ENCODE measurements around the gene XCL1. TPM values are rescaled to one million over a fixed set of nuclear protein-coding genes. Genes with fewer than 3 reads are reported as not detected.

The XCL1 gene
- total and polyA plus RNA-seq, 2 donors (not counting 1 experiment from before 2014, with no cell fraction given), result not detected

GRCh38 chr1:168623003-168623828 lies 46.8 kb downstream of the XCL1 start:
- Histone ChIP-seq H3K4me1 (ENCODE audit: control insufficient read depth, extremely low read depth, insufficient read depth, low read length) (no peaks in the 10 kb centered on the region), H3K4me2 (ENCODE audit: extremely low read depth, insufficient read depth, low read length) (no peak overlapping the region), H3K9ac (ENCODE audit: insufficient read depth, low read length) (no peak overlapping the region), H3K79me2 (ENCODE audit: control insufficient read depth, insufficient read depth, low read length) (no peaks in the 10 kb centered on the region), H3K4me3 (replicated peaks in 1 of 4; ENCODE audit: control extremely low read depth in 1 of 4, insufficient read depth in 1 of 4, low read depth in 3 of 4, low read length in 4 of 4) (no peak overlapping the region), H2AFZ (ENCODE audit: low read length) (no peak overlapping the region), H3K27me3 (ENCODE audit: control insufficient read depth, insufficient read depth, low read length) (no peaks in the 10 kb centered on the region), H3K27ac (ENCODE audit: insufficient read depth, low read length) (no peak overlapping the region), H3K36me3 (ENCODE audit: control insufficient read depth, insufficient read depth, low read length) (no peaks in the 10 kb centered on the region), H3K9me3 (ENCODE audit: control insufficient read depth, insufficient read depth, low read depth, low read length) (no peaks in the 10 kb centered on the region), H4K20me1 (ENCODE audit: control insufficient read depth, extremely low read depth, insufficient read depth, low read length) (no peaks in the 10 kb centered on the region)
- TF ChIP-seq, protein P1, sequence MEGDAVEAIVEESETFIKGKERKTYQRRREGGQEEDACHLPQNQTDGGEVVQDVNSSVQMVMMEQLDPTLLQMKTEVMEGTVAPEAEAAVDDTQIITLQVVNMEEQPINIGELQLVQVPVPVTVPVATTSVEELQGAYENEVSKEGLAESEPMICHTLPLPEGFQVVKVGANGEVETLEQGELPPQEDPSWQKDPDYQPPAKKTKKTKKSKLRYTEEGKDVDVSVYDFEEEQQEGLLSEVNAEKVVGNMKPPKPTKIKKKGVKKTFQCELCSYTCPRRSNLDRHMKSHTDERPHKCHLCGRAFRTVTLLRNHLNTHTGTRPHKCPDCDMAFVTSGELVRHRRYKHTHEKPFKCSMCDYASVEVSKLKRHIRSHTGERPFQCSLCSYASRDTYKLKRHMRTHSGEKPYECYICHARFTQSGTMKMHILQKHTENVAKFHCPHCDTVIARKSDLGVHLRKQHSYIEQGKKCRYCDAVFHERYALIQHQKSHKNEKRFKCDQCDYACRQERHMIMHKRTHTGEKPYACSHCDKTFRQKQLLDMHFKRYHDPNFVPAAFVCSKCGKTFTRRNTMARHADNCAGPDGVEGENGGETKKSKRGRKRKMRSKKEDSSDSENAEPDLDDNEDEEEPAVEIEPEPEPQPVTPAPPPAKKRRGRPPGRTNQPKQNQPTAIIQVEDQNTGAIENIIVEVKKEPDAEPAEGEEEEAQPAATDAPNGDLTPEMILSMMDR (conservative IDR thresholded peaks at IDR 0.05 in 1 of 2, IDR thresholded peaks at IDR 0.05 in 1 of 2; ENCODE audit: low read depth in 1 of 2, low read length in 2 of 2), result no peak
- TF ChIP-seq EZH2 (IDR thresholded peaks at IDR 0.05; ENCODE audit: low read length, missing control alignments), result no peak
- DNase-seq (ENCODE audit: low read depth in 2 of 2), result peak; percentile 63 to 97

GRCh38 chr1:168623831-168624230 lies 47.4 kb downstream of the XCL1 start:
- Histone ChIP-seq H3K4me3 (replicated peaks in 1 of 4; ENCODE audit: control extremely low read depth in 1 of 4, insufficient read depth in 1 of 4, low read depth in 3 of 4, low read length in 4 of 4) (no peak overlapping the region), H3K79me2 (ENCODE audit: control insufficient read depth, insufficient read depth, low read length) (no peaks in the 10 kb centered on the region), H3K36me3 (ENCODE audit: control insufficient read depth, insufficient read depth, low read length) (no peaks in the 10 kb centered on the region), H3K27ac (ENCODE audit: insufficient read depth, low read length) (no peak overlapping the region), H4K20me1 (ENCODE audit: control insufficient read depth, extremely low read depth, insufficient read depth, low read length) (no peaks in the 10 kb centered on the region), H3K27me3 (ENCODE audit: control insufficient read depth, insufficient read depth, low read length) (no peaks in the 10 kb centered on the region), H3K4me1 (ENCODE audit: control insufficient read depth, extremely low read depth, insufficient read depth, low read length) (no peaks in the 10 kb centered on the region), H3K4me2 (ENCODE audit: extremely low read depth, insufficient read depth, low read length) (no peak overlapping the region), H2AFZ (ENCODE audit: low read length) (no peak overlapping the region), H3K9ac (ENCODE audit: insufficient read depth, low read length) (no peak overlapping the region), H3K9me3 (ENCODE audit: control insufficient read depth, insufficient read depth, low read depth, low read length) (no peaks in the 10 kb centered on the region)
- DNase-seq (ENCODE audit: low read depth in 2 of 2), result no peak
- no peak for TF ChIP-seq EZH2 (IDR thresholded peaks at IDR 0.05; ENCODE audit: low read length, missing control alignments)
- TF ChIP-seq, protein P1 (conservative IDR thresholded peaks at IDR 0.05 in 1 of 2, IDR thresholded peaks at IDR 0.05 in 1 of 2; ENCODE audit: low read depth in 1 of 2, low read length in 2 of 2), result no peak

- Histone ChIP-seq H3K4me2 (ENCODE audit: extremely low read depth, insufficient read depth, low read length) (no peak overlapping the region), H3K36me3 (ENCODE audit: control insufficient read depth, insufficient read depth, low read length) (no peaks in the 10 kb centered on the region), H2AFZ (ENCODE audit: low read length) (no peak overlapping the region), H3K9me3 (ENCODE audit: control insufficient read depth, insufficient read depth, low read depth, low read length) (no peaks in the 10 kb centered on the region), H4K20me1 (ENCODE audit: control insufficient read depth, extremely low read depth, insufficient read depth, low read length) (no peaks in the 10 kb centered on the region), H3K9ac (ENCODE audit: insufficient read depth, low read length) (no peak overlapping the region), H3K4me3 (replicated peaks in 1 of 4; ENCODE audit: control extremely low read depth in 1 of 4, insufficient read depth in 1 of 4, low read depth in 3 of 4, low read length in 4 of 4) (no peak overlapping the region), H3K27ac (ENCODE audit: insufficient read depth, low read length) (no peak overlapping the region), H3K4me1 (ENCODE audit: control insufficient read depth, extremely low read depth, insufficient read depth, low read length) (no peaks in the 10 kb centered on the region), H3K27me3 (ENCODE audit: control insufficient read depth, insufficient read depth, low read length) (no peaks in the 10 kb centered on the region), H3K79me2 (ENCODE audit: control insufficient read depth, insufficient read depth, low read length) (no peaks in the 10 kb centered on the region)
- TF ChIP-seq, protein P1 (conservative IDR thresholded peaks at IDR 0.05 in 1 of 2, IDR thresholded peaks at IDR 0.05 in 1 of 2; ENCODE audit: low read depth in 1 of 2, low read length in 2 of 2), result no peak
- TF ChIP-seq EZH2 (IDR thresholded peaks at IDR 0.05; ENCODE audit: low read length, missing control alignments), result no peak
- no peak for DNase-seq (ENCODE audit: low read depth in 2 of 2)
Measured at GRCh38 chr1:168626326-168626725, 49.9 kb downstream of the XCL1 start.

Data from fibroblast of lung (primary cell).